ENCODE data around the gene WDR82. TPM values are rescaled to one million over a fixed set of nuclear protein-coding genes. Genes with fewer than 3 reads are reported as not detected.

Gene WDR82
- total RNA-seq, 1 experiment from 2014 or later = 37.9 TPM

DNA sequence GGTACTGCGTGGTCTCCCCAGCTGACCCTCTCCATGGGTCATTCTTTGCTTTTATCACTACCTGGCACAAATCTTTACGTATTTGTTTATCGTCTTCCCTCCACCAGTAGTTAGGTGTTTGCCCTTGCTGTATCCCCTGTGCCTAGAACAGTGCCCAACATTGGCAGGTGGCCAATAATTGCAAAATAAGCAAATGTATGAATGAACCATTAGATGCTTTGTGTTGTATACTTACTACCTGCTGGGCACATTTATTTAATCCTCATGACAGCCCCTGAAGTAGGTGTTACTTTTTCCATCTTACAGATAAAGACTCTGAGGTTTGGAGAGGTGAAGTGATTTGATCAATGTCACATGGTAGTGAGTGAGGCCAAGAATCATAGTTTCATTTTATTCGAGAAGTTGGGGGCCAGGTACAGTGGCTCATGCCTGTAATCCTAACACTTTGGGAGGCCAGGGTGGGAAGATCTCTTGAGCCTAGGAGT lies 37.5 kb downstream of the WDR82 start:
- no peak for DNase-seq (ENCODE audit: extremely low read depth, low read depth)

DNA sequence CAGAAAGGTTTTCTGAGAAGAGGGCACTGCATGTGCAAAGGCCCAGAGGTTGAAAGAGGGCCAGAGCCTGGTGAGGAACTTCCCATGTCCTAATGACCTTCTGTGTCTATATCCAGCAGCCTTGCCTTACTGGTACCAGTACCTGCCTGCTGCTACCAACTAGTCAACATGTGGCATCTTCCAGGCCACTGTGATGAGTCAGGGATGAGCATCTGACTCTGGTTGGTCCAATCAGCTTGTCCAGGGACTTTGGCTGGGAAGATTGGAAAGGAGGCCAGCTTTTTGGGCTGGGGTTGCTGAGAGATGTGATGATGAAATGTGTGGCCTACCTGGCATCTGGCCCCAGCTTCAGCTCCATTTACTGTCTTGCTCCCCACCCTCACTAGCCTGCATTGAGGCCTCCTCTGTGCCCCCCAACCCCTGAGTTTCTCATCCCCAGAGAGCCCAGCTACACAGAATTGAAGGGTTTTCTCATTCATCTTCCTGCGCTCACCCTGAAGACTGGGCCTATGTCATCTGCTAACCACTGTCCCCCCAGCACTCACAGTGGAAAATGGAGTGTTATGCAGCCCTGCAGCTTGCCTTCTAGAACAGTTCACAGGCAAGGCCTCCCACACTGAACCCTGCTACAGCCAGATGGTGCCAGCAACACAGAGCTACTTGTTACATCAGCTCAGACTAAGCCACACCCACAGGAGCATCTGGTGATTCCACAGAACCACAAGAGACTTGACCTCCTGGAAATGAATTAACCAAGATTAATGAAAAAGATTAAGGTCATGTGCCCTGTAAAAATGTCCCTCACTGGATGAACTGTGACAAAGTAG lies 38.2 kb downstream of the WDR82 start:
- DNase-seq (ENCODE audit: extremely low read depth, low read depth) = peak; percentile 70

- DNase-seq (ENCODE audit: extremely low read depth, low read depth) = peak; percentile 48
Observed at GRCh38 chr3:52238761-52239701, 39.4 kb downstream of the WDR82 start, which contains the start of gene TWF2. Gene TWF2 (minus strand): TSS chr3:52239158. CDS start chr3:52239016, 142 bp downstream.

GRCh38 chr3:52238193-52238760 lies 40.2 kb downstream of the WDR82 start:
- no peak for DNase-seq (ENCODE audit: extremely low read depth, low read depth)

DNA sequence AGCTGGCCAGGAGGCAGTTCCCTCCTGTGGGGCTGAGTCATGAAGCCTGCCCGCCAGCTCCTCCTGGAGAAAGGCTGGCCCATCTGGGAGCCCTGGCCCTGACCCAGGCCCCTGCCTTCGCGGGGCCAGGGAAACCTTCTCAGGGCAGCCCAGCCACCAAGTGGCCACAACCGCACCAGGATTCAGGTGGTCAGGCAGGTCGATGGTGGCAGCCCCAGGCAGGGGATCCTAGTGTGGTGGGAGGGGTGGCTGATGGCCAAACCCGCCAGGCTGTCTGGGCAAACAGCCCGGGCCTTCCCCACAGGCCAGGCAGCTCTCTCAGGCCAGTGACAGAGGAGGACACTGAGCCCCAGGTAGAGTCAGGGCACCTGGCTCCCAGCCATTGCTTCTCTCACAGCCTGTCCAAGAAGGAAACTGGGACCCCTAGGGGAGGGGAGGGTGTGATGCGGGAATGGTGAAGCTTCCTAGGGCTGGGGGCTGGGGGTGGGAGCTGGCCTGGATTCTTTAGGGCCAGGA lies 40.7 kb downstream of the WDR82 start:
- DNase-seq (ENCODE audit: extremely low read depth, low read depth) = peak; percentile 33

- DNase-seq (ENCODE audit: extremely low read depth, low read depth) = no peak
Observed at GRCh38 chr3:52237006-52237656, 41.3 kb downstream of the WDR82 start.

- no peak for DNase-seq (ENCODE audit: extremely low read depth, low read depth)
Observed at GRCh38 chr3:52236424-52236886, 42.0 kb downstream of the WDR82 start.

DNA sequence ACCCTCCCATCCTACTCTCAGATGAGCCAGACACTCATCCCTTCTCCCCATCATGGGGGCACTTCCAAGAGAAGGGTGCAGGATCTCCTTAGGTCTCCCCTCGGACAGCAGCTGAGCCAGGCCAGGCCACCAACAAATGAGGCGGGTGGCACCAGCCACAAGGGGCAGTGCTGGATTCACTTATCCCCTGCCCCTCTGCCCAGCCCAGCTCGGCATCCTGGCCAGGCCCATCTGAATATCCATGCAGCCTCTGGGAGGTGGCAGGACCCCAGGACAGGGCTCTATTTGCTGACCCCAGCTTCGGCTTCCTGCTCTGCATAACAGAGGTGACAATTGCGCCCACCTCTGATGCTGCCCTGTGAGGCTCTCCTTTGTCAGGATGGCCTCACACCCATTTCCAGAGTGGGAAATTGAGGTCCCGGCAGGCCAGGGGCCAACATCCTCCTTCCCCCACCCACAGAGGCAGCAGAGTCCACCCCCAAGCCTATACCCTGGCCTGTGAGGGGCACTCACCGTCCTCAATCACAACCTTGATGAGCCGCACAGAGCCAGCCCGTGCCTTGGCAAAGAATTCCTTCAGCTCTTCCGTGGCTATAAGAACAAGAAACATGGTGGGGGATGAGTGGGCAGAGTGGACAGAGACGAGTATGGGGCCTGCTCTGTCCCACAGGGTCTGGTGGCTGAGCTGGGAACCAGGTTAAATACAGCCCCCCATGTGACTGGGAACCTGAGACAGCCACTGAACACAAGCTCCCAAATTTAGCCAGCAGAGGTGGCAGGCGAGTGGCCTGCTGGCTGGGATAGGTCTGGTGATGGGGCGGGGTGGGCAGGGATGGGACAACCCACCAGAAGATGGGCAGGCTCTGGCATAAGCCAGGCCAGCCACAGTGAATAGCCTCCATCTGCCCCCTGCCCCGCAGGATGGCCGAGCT lies 43.7 kb downstream of the WDR82 start:
- DNase-seq (ENCODE audit: extremely low read depth, low read depth) = no peak

DNA sequence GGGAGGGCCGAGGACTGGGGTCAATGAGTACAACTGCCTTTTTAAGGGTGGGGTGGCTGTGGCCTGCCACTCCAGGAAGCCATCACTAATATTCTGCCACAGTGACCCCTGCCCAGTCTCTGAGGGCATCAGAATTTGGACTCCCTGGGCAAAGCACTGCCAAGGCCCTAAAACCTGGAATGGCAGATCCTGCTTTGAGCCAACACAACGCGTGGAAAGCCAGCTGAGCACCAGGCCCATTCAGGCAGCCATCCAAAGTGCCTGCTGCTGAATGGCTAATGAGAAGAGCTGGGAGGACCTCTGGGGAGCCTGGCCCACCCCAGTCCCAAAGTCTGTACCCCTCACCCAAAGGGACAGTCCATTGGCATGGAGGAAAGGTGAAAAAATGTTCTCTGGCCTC lies 44.5 kb downstream of the WDR82 start:
- DNase-seq (ENCODE audit: extremely low read depth, low read depth) = no peak

- DNase-seq (ENCODE audit: extremely low read depth, low read depth) = no peak
Observed at GRCh38 chr3:52233108-52233591, 45.3 kb downstream of the WDR82 start.

GRCh38 chr3:52232279-52233107 lies 46.0 kb downstream of the WDR82 start:
- DNase-seq (ENCODE audit: extremely low read depth, low read depth) = no peak

DNA sequence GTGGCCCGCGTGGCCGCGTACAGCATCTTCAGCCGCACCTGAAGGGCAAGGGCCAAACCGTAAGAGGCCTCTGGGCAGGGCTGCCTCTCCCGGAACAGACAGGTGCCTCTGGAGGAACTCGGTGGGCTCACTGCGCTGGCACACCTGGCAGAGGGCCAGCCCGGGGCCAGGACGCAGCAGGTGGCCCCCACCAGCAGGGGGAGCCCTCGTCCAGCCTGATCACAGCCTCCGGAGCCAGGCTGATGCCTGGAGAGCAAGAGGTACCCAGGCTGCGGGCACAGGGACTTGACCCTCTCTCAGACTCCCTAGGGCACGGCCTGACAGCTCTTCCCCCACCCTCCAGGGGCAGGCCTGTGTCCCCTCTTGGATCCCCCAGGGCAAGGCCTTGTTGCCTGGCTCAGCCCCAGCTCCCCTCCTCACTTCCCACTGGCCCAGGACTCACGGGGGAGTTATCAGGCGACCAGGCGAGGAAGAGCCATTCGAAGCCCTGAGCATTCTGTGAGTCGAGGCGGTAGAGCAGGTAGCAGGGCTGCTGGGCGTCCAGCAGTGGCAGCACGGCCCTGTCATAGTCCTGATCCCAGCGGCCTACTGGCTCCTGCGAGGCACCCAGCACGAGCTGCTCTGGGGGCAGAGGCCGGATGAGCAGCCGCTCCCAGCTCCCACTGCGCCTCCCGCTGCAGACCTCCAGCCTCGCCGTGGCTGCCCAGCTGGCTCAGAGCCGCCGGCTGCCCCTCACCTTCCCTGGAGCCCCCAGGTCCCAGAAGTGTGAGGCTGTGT lies 46.8 kb downstream of the WDR82 start:
- DNase-seq (ENCODE audit: extremely low read depth, low read depth) = peak; percentile 55

GRCh38 chr3:52230889-52231499 lies 47.5 kb downstream of the WDR82 start:
- DNase-seq (ENCODE audit: extremely low read depth, low read depth) = no peak

DNA sequence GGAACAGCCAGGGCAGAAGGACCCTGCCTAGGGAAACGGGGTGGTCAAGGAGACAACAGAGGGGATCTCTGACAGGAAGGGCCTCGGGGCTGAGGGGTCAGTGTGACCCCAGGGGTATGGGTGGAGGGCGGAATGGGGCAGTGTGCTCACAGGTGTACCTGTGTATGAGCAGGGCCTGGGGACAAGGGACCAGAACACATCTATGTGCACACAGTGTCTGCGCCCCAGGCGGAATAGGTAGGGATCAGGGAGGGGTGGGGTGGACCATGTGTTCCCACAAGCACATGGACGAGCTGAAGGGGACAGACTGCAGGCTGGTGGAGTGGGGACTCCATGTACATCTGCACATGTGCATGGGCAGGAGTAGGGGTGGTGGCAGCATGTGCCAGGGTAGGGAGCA lies 48.0 kb downstream of the WDR82 start:
- no peak for DNase-seq (ENCODE audit: extremely low read depth, low read depth)

DNA sequence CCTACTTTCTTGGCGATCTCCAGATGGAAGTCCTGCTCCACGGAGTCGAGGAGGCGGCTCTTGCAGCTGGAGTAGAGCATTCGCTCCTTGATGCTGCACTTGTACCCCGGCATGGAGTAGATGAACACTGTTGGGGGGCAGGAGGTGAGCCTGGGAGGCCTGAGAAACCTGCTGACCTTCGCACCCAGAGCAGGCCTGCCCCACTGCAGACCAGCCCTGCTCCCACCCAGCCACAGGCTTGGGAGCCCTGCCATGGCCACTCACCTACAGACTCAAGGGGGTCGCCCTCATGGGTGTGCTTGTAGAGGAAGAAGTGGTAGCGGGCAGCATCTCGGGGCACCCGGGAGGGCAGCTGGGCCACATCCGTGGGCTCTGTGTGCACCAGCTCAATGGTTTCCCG lies 48.8 kb downstream of the WDR82 start:
- DNase-seq (ENCODE audit: extremely low read depth, low read depth) = no peak

GRCh38 chr3:52228751-52229291 lies 49.6 kb downstream of the WDR82 start:
- no peak for DNase-seq (ENCODE audit: extremely low read depth, low read depth)
